GM12891 (cell line): Measurements from ENCODE around the gene MOB3B.

Experiments used
- PAX5 ChIP-seq: IDR thresholded peaks from 2 replicates; pipeline ENCODE4 v1.6.1; 2011; ENCODE audit warnings: low read length, moderate library complexity, mild to moderate bottlenecking; ENCODE audit not compliant: insufficient read depth, severe bottlenecking
- POLR2A ChIP-seq: IDR thresholded peaks from 2 replicates; pipeline ENCODE4 v1.6.1; 2011; ENCODE audit warnings: low read depth, low read length, control low read depth
- POLR2AphosphoS5 ChIP-seq: IDR thresholded peaks from 2 replicates; pipeline ENCODE4 v1.6.1; 2011; ENCODE audit warnings: low read depth, low read length, control low read depth
- POU2F2 ChIP-seq: IDR thresholded peaks from 2 replicates; pipeline ENCODE4 v1.6.1; 2011; ENCODE audit warnings: low read depth, mild to moderate bottlenecking, control low read depth, low read length, moderate library complexity
- TAF1 ChIP-seq: IDR thresholded peaks from 2 replicates; pipeline ENCODE4 v1.6.1; 2011; ENCODE audit warnings: low read depth, low read length, control low read depth

GRCh38 chr9:27336829-27337228 is 192.8 kb downstream of the MOB3B start:
- TF ChIP-seq TAF1 (no peak), POLR2AphosphoS5 (no peak), POLR2A (no peak), POU2F2 (no peak), PAX5 (no peak)
